NK-92 treated with Interleukin-12 subunit alpha and Interleukin-12 subunit beta, amount 100 ng/mL, for 24 hours (cell line): ENCODE results near the gene CLIC4.
"Not testable (repeated sequence)": the region's sequence is repeated elsewhere in the genome, so short reads cannot be mapped to it uniquely, and the experiment has no call there.

Source experiments
- DNase-seq: peaks from one replicate; lab custom pipeline; 2025; lab: John Stamatoyannopoulos, UW

CLIC4 gene

DNA sequence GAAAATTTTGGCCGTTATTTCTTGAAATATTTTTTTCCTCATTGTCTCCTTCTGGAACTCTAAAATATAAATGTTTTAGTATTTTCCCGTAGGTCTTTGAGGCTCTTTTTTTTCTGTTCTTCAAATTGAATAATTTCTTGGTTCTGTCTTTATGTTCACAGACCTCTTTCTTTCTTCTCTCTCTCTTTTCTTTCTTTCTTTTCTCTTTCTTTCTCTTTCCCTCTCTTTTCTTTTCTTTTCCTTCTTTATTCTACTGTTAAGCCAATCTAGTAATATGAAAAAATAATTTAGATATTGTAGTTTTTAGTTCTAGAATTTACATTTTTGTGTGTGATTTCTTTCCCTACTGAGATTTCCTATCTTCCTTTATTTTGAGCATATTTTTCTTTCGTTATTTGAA, 30.1 kb downstream of the CLIC4 start:
- DNase-seq: no peak

- no peak for DNase-seq
Observed at GRCh38 chr1:24775916-24776315, 30.7 kb downstream of the CLIC4 start.

GRCh38 chr1:24776821-24777220, 31.6 kb downstream of the CLIC4 start:
- no peak for DNase-seq

GRCh38 chr1:24778141-24778540, 32.9 kb downstream of the CLIC4 start:
- DNase-seq: no peak

DNA sequence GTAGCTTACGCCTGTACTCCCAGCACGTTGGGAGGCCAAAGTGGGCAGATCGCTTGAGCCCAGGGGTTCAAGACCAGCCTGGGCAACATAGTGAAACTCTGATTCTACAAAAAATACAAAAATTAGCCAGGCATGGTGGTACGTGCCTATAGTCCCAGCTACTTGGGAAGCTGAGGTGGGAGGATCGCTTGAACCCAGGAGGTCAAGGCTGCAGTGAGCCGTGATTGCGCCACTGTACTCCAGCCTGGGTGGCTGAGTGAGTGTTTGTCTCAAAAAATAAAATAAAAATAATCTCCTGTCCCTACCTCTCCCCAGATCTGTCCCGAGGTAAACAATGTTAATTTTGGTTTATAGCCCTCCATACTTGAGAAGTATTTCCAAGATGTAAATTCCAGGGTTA, 34.0 kb downstream of the CLIC4 start:
- DNase-seq: not testable (repeated sequence)

GRCh38 chr1:24779689-24780464, 34.6 kb downstream of the CLIC4 start:
- DNase-seq: no peak

GRCh38 chr1:24780626-24781025, 35.4 kb downstream of the CLIC4 start:
- not testable (repeated sequence) for DNase-seq

DNA sequence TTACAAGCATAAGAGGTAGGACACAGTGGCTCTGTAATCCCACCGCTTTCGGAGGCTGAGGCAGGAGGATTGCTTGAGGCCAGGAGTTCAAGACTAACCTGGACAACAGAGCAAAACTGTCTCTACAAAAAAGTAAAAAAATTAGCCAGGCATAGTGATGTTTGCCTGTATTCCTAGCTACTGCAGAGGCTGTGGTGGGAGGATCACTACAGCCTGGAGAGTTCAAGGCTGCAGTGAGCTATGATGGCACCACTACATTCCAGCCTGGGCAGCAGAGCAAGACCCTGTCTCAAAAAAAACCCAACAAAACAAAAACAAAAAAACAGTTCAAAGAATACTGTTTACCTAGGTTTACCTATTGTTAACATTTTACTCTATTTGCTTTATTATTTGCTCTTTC, 37.4 kb downstream of the CLIC4 start:
- DNase-seq: no peak

DNA sequence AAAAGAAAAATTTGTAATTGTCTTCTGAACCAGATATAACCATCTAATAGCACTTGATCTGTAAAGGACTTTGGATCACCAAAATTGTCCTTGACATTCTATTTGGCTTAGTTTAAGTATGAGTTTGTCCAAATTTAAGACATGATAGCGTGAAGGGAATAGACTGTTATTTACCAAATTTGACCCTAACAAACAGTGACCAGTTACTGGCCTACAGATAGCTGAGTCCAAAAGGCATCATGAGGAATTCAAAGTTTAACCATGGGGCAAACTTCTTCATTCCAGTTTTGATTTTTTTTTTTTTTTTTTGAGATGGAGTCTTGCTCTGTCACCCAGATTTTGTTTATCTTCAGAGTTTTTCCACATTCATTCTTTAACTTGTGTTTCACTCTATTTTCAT, 38.5 kb downstream of the CLIC4 start:
- DNase-seq: no peak

- DNase-seq: no peak
Observed at GRCh38 chr1:24786191-24786590, 40.9 kb downstream of the CLIC4 start.

GRCh38 chr1:24790490-24790889, 45.2 kb downstream of the CLIC4 start:
- DNase-seq: no peak

DNA sequence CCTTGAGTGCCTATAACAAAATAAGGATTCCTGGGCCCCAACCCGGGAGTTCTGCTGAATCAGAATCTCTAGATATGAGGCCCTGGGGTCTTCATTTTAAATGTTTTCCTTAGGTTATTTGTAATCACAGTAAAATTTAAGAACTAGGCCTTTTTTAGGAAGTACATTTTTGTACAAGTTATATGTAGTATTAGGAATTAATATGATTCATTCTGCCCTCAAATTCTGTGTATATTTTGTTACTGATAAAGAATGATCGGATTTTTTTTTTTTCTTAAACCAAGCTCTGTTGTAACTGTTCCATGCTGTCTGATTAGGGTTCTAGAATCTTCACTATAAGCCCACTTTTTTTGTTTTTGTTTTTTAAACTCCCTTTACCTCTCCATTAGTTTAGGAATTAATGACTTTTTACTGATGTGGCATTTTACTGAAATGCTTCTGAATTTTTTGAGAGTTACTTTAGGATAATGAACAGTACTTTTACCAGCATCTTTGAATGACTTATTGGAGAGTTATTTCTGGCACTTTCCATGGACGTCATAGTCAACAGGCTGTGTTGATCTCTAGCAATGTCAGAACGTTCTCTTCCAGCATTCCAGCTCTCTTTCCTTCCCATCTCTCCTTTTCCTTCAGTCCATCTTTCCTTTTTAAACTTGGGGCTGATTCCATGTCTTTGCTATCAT, 48.3 kb downstream of the CLIC4 start:
- DNase-seq: no peak

GRCh38 chr1:24794130-24794502, 48.9 kb downstream of the CLIC4 start:
- not testable (repeated sequence) for DNase-seq

GRCh38 chr1:24795236-24795635, 50.0 kb downstream of the CLIC4 start:
- no peak for DNase-seq

- DNase-seq: no peak
Observed at GRCh38 chr1:24796524-24796923, 51.3 kb downstream of the CLIC4 start.

DNA sequence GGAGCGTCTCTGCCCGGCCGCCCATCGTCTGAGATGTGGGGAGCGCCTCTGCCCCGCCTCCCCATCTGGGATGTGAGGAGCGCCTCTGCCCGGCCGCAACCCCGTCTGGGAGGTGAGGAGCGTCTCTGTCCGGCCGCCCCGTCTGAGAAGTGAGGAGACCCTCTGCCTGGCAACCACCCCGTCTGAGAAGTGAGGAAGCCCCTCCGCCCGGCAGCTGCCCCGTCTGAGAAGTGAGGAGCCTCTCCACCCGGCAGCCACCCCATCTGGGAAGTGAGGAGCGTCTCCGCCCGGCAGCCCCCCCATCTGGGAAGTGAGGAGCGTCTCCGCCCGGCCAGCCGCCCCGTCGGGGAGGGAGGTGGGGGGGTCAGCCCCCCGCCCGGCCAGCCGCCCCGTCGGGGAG, 54.0 kb downstream of the CLIC4 start:
- not testable (repeated sequence) for DNase-seq

DNA sequence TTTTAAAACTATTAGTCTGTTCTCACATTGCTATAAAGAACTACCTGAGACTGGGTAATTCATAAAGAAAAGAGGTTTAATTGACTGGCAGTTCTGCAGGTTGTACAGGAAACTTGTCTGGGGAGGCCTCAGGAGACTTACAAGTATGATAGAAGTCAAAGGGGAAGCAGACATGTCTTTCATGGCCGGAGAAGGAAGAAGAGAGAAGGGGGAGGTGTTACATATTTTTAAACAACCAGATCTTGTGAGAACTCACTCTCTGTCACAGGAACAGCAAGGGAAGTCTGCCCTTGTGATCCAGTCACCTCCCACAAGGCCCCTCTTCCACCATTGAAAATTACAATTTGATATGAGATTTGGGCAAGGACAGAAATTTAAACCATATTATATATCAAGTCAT, 55.9 kb downstream of the CLIC4 start:
- no peak for DNase-seq

DNA sequence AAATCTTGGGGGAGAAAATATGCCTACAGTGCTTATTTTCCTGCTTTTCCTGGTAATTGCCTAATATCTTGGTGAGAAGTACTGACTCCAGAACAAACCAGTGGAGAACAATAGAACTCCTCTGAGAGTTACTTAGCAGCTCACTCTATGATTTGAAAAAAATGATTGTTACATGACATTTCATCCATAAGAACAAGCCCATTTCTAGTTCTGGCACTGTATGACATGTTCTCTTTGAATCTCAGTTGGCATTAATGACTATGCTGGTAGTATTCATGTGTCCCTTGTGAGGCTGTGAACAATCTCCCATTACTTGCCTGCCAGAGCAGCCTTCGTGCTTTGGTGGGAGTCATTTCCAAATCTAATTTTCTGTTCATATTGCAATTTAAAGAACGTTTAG, 58.0 kb downstream of the CLIC4 start:
- DNase-seq: no peak

DNA sequence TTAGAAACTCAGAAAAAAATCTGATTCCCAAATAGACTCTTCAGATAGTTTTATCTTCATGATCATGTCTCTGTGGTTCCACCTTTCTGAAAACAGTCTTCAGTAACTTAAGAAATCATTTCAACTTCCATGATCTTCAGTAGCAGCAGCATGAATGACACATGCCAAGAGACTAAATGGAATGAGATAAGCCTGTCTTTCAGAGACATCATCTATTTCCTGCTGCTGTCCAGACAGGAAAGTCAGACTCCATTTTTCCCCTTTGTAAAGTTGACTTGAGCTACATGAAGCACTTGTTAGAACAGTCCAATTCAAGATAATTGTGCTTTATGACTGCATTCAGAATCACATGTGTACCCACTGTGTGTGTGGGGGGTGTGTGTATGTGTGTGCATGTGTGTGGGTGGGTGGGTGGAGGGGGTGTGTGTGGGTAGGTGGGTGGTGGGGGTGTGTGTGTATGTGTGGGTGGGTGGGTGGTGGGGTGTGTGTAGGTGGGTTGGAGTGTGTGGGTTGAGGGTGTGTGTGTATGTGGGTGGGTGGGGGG, 58.8 kb downstream of the CLIC4 start:
- no peak for DNase-seq

GRCh38 chr1:24805534-24806301, 60.5 kb downstream of the CLIC4 start:
- no peak for DNase-seq

- no peak for DNase-seq
Observed at GRCh38 chr1:24806588-24806987, 61.3 kb downstream of the CLIC4 start.

DNA sequence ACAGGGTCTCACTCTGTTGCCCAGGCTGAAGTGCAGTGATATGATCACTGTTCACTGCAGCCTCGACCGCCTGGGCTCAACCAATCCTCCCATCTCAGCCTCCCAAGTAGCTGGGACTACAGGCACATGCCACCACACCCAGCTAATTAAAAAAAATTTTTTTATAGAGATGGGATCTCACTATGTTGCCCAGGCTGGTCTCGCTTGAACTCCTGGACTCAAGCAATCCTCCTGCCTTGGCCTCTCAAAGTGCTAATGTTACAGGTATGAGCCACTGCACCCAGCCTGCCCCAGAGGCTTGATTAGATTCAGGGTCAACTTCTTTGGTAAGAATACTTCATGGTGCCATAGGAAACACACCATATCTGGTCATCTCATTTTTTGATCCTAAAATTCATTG, 66.2 kb downstream of the CLIC4 start:
- not testable (repeated sequence) for DNase-seq

DNA sequence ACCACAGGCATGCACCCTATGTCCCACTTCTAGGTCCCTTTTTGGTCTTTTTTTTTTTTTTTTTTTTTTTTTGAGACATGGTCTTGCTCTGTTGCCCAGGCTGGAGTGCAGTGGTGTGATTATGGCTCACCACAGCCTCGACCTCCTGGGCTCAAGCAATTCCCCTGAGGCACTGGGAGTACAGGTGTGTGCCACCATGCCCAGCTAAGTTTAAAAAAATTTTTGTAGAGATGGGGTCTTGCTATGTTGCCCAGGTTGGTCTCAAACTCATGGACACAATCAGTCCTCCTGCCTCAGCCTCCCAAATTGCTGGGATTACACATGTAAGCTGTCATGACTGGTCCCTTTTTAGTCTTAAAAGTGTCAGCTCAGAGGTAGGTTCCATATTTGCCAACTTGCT, 75.0 kb downstream of the CLIC4 start:
- not testable (repeated sequence) for DNase-seq
